ENCODE results near the gene UBE2E2. TPM values are rescaled to one million over a fixed set of nuclear protein-coding genes. Genes with fewer than 3 reads are reported as not detected.

UBE2E2 gene
- total RNA-seq (2016; rRNA removed; fragmentation: Illumina TruSeq; extraction: Trizol) = 0.77 and 0.81 TPM in 2 replicates
- 0.91 and 1.2 TPM in 2 replicates for total RNA-seq (2016; cell fraction: cytosol; rRNA removed; fragmentation: Illumina TruSeq; extraction: Trizol; ENCODE audit: low read depth)
- total RNA-seq (2016; cell fraction: insoluble cytoplasmic fraction; rRNA removed; fragmentation: Illumina TruSeq; extraction: Trizol) = 0.73 and 2.1 TPM in 2 replicates
- total RNA-seq (2016; cell fraction: membrane; rRNA removed; fragmentation: Illumina TruSeq; extraction: Trizol) = 1.3 and 2.3 TPM in 2 replicates
- 0.72 and 1.4 TPM in 2 replicates for total RNA-seq (2016; cell fraction: nucleus; rRNA removed; fragmentation: Illumina TruSeq; extraction: Trizol)
- polyA plus RNA-seq (2011; rRNA removed) = 1.5 and 1.6 TPM in 2 replicates
- 1.4 and 2.9 TPM in 2 replicates for polyA plus RNA-seq (2011; cell fraction: cytosol; rRNA removed)
- 1.6 and 2.5 TPM in 2 replicates for polyA plus RNA-seq (2011; cell fraction: nucleus; rRNA removed)
- 1.2 and 1.6 TPM in 2 replicates for polyA plus RNA-seq (2012)
- polyA plus RNA-seq (2016; cell fraction: cytosol; fragmentation: Illumina TruSeq; extraction: Trizol; ENCODE audit: low read depth) = 0.42 and 0.97 TPM in 2 replicates
- polyA plus RNA-seq (2016; cell fraction: insoluble cytoplasmic fraction; fragmentation: Illumina TruSeq; extraction: Trizol; ENCODE audit: low read depth) = 0.75 and 1.1 TPM in 2 replicates
- polyA plus RNA-seq (2016; cell fraction: membrane; fragmentation: Illumina TruSeq; extraction: Trizol; ENCODE audit: low read depth) = 1.2 and 1.8 TPM in 2 replicates
- 0.52 and 1.6 TPM in 2 replicates for polyA plus RNA-seq (2016; cell fraction: nucleus; fragmentation: Illumina TruSeq; extraction: Trizol; ENCODE audit: insufficient read depth, low read depth)
- 0.90 and 11.7 TPM in 2 replicates for polyA minus RNA-seq (2011; rRNA and poly(A)+ RNA removed; ENCODE audit: low replicate concordance)
- polyA minus RNA-seq (2011; cell fraction: cytosol; rRNA and poly(A)+ RNA removed) = 0.70 and 2.5 TPM in 2 replicates
- polyA minus RNA-seq (2011; cell fraction: nucleus; rRNA and poly(A)+ RNA removed) = 2.2 and 6.5 TPM in 2 replicates
- percentile 32 among the genes with signal in this experiment for Bru-seq, nascent RNA
- BruChase-seq, experiment 1, labeled RNA remaining after a 6-hour chase = percentile 30 among the genes with signal in this experiment
- percentile 39 among the genes with signal in this experiment for BruChase-seq, experiment 2, labeled RNA remaining after a 2-hour chase
- long read RNA-seq, experiment 1 = 0 reads
- long read RNA-seq, experiment 2, partial matches to known transcripts = 1 of 2 reads
- long read RNA-seq, experiment 2, other reads (novel, unspliced or antisense) = 1 of 2 reads

- H3K79me2 ChIP-seq (ENCODE audit: insufficient read depth, low read length) = no peaks in the 10 kb centered on the region
- H3K36me3 ChIP-seq (replicated peaks in 1 of 2; ENCODE audit: control insufficient read depth in 1 of 2, insufficient read depth in 2 of 2, low read length in 2 of 2) = no peaks in the 10 kb centered on the region
- ChIA-PET POLR2A (no interaction called here), CTCF (ENCODE audit: low intra/inter-chr PET ratio, low total read pairs) (no interaction called here)
- H3K9me3 ChIP-seq (ENCODE audit: low read length) = no peaks in the 10 kb centered on the region
- peak within 1 kb of the TSS; percentile 57 to 79 (median 76) for H3K4me3 ChIP-seq (replicated peaks in 1 of 3; ENCODE audit: insufficient read depth in 1 of 3, low read depth in 2 of 3, low read length in 3 of 3)
- no TSS peak for BruUV-seq (replicated peaks)
- ATAC-seq (peak; percentile 84), FAIRE-seq (no peak), DNase-seq (ENCODE audit: low spot score) (no peak)
- intact Hi-C loops (cut with micrococcal nuclease; ENCODE audit: unreplicated experiment) (no loop called here), in situ Hi-C loops (cut with HindIII; ENCODE audit: extremely low pct_ligation_motif_present, low pct_unique_long_range_greater_than_20kb) (no loop called here)
- peak within 1 kb of the TSS; percentile 58; the same call in 1 of the 2 replicates for H3K9ac ChIP-seq (ENCODE audit: insufficient read depth, low read depth, low read length)
- no peaks in the 10 kb centered on the region; the same call in 1 of the 2 replicates for H3K4me1 ChIP-seq (ENCODE audit: insufficient read depth, low read length)
- H3K4me2 ChIP-seq (ENCODE audit: low read depth, low read length) = peak within 1 kb of the TSS; percentile 92
- WGBS (ENCODE audit: low lambda C conversion rate) = 2% methylated on average over 26 of the region's 101 CpGs
- peak within 1 kb of the TSS; percentile 27 for H2AFZ ChIP-seq (ENCODE audit: low read length)
- no peaks in the 10 kb centered on the region for H4K20me1 ChIP-seq (ENCODE audit: insufficient read depth, low read length)
- H3K27ac ChIP-seq (ENCODE audit: extremely low read length, insufficient read depth, low read length) = no peak within 1 kb of the TSS
- peaks cover 0 to 36% of the 10 kb centered on the region in 2 experiments for H3K27me3 ChIP-seq (ENCODE audit: control insufficient read depth in 1 of 2, insufficient read depth in 2 of 2, low read length in 2 of 2)
- TF ChIP-seq FOXO1 (CRISPR knock-in tag; IDR thresholded peaks at IDR 0.05) (no peak), ZNF724P (CRISPR knock-in tag; IDR thresholded peaks at IDR 0.05; ENCODE audit: borderline replicate concordance) (no peak), PHB2 (IDR thresholded peaks at IDR 0.05; ENCODE audit: partially characterized antibody) (no peak), ZNF318 (CRISPR knock-in tag; IDR thresholded peaks at IDR 0.05) (no peak), ZNF784 (CRISPR knock-in tag; IDR thresholded peaks at IDR 0.05; ENCODE audit: borderline replicate concordance) (no peak), THYN1 (CRISPR knock-in tag; IDR thresholded peaks at IDR 0.05; ENCODE audit: borderline replicate concordance, low read depth) (no peak)
These were observed at the start of gene UBE2E2 for GRCh38 chr3:23202921-23203707. Gene UBE2E2, plus strand, starts transcription at chr3:23203327.

All from HepG2 (cell line).